H9 (cell line): Measurements from ENCODE around the gene C16orf89. TPM values are rescaled to one million over a fixed set of nuclear protein-coding genes. Genes with fewer than 3 reads are reported as not detected.
A peak's percentile ranks its signal among the peaks of the same experiment; 100 is the strongest.

Experiments
- DNase-seq: peaks from one replicate; pipeline ENCODE4 v3.0.0-alpha.2; 2017
- H2AFZ ChIP-seq: one replicate; pipeline ENCODE4 v1.6.1; 2013; ENCODE audit warnings: mild to moderate bottlenecking, low read length, control low read depth, moderate library complexity
- H2AK5ac ChIP-seq: 2 replicates; pipeline ENCODE4 v1.6.1; 2013; ENCODE audit warnings: low read length, control low read depth, mixed read lengths; ENCODE audit not compliant: insufficient read length
- H2BK120ac ChIP-seq: one replicate; pipeline ENCODE4 v1.6.1; 2013; ENCODE audit warnings: low read depth, mild to moderate bottlenecking, low read length, control low read depth, inconsistent platforms; ENCODE audit not compliant: poor library complexity, severe bottlenecking
- H2BK12ac ChIP-seq: 2 replicates; pipeline ENCODE4 v1.6.1; 2013; ENCODE audit warnings: low read length, control low read depth, mixed read lengths, low read depth; ENCODE audit not compliant: insufficient read length
- H2BK15ac ChIP-seq: 2 replicates; pipeline ENCODE4 v1.6.1; 2013; ENCODE audit warnings: low read depth, low read length, control low read depth
- H2BK20ac ChIP-seq: one replicate; pipeline ENCODE4 v1.6.1; 2013; ENCODE audit warnings: low read depth, mild to moderate bottlenecking, low read length, control low read depth, inconsistent platforms; ENCODE audit not compliant: poor library complexity, severe bottlenecking
- H2BK5ac ChIP-seq: 2 replicates; pipeline ENCODE4 v1.6.1; 2013; ENCODE audit warnings: low read length, control low read depth, mixed read lengths; ENCODE audit not compliant: insufficient read length
- H3K14ac ChIP-seq: 2 replicates; pipeline ENCODE4 v1.6.1; 2013; ENCODE audit warnings: low read length, control low read depth; ENCODE audit not compliant: insufficient read depth
- H3K18ac ChIP-seq: 2 replicates; pipeline ENCODE4 v1.6.1; 2013; ENCODE audit warnings: low read depth, mild to moderate bottlenecking, mixed read lengths, low read length, control low read depth; ENCODE audit not compliant: insufficient read length
- H3K23ac ChIP-seq: 2 replicates; pipeline ENCODE4 v1.6.1; 2013; ENCODE audit warnings: low read length, control low read depth, mixed read lengths, low read depth; ENCODE audit not compliant: insufficient read length
- H3K23me2 ChIP-seq: 2 replicates; pipeline ENCODE4 v1.6.1; 2013; ENCODE audit warnings: low read depth, mild to moderate bottlenecking, mixed read lengths, low read length, control low read depth; ENCODE audit not compliant: insufficient read length, poor library complexity, severe bottlenecking
- H3K27ac ChIP-seq: 2 replicates; pipeline ENCODE4 v1.5.1; 2013; ENCODE audit warnings: low read length, control low read depth, mixed read lengths, low read depth; ENCODE audit not compliant: insufficient read length
- H3K27me3 ChIP-seq: 2 replicates; pipeline ENCODE4 v1.6.1; 2013; ENCODE audit warnings: low read length, control low read depth, inconsistent platforms; ENCODE audit not compliant: insufficient read depth
- H3K4ac ChIP-seq: 2 replicates; pipeline ENCODE4 v1.6.1; 2013; ENCODE audit warnings: low read depth, mild to moderate bottlenecking, control low read depth, inconsistent platforms, low read length, moderate library complexity
- H3K4me1 ChIP-seq: 2 replicates; pipeline ENCODE4 v1.6.1; 2013; ENCODE audit warnings: low read length, control low read depth, inconsistent platforms; ENCODE audit not compliant: insufficient read depth
- H3K4me2 ChIP-seq: 2 replicates; pipeline ENCODE4 v1.6.1; 2013; ENCODE audit warnings: low read length, control low read depth, mixed read lengths; ENCODE audit not compliant: insufficient read length, insufficient read depth
- H3K56ac ChIP-seq: 2 replicates; pipeline ENCODE4 v1.6.1; 2013; ENCODE audit warnings: low read depth, mild to moderate bottlenecking, mixed read lengths, low read length, control low read depth; ENCODE audit not compliant: insufficient read length
- H3K79me1 ChIP-seq: 2 replicates; pipeline ENCODE4 v1.6.1; 2013; ENCODE audit warnings: low read depth, mild to moderate bottlenecking, moderate library complexity, low read length, control low read depth, inconsistent platforms; ENCODE audit not compliant: insufficient read depth, poor library complexity, severe bottlenecking
- H3K79me2 ChIP-seq: 2 replicates; pipeline ENCODE4 v1.6.1; 2013; ENCODE audit warnings: low read length, control low read depth, inconsistent platforms; ENCODE audit not compliant: insufficient read depth
- H3K9ac ChIP-seq: 2 replicates; pipeline ENCODE4 v1.6.1; 2013; ENCODE audit warnings: low read length, control low read depth, mixed read lengths; ENCODE audit not compliant: insufficient read length; ENCODE audit errors: extremely low read depth
- H3K9me3 ChIP-seq: one replicate; pipeline ENCODE4 v1.6.1; 2013; ENCODE audit warnings: low read depth, low read length, inconsistent platforms; ENCODE audit not compliant: control insufficient read depth
- H3T11ph ChIP-seq: one replicate; pipeline ENCODE4 v1.6.1; 2013; ENCODE audit warnings: mild to moderate bottlenecking, low read length, control low read depth, inconsistent platforms
- H4K20me1 ChIP-seq: one replicate; pipeline ENCODE4 v1.6.1; 2013; ENCODE audit not compliant: control insufficient read depth, insufficient read length, insufficient read depth
- H4K5ac ChIP-seq: 2 replicates; pipeline ENCODE4 v1.6.1; 2013; ENCODE audit warnings: low read depth, mild to moderate bottlenecking, mixed read lengths, low read length, control low read depth; ENCODE audit not compliant: insufficient read length
- H4K8ac ChIP-seq: replicated peaks from 2 replicates; pipeline ENCODE4 v1.6.1; 2013; ENCODE audit warnings: low read length, control low read depth, mixed read lengths, low read depth; ENCODE audit not compliant: insufficient read length
- H4K91ac ChIP-seq: 2 replicates; pipeline ENCODE4 v1.6.1; 2013; ENCODE audit warnings: low read depth, mild to moderate bottlenecking, moderate library complexity, mixed read lengths, low read length, control low read depth; ENCODE audit not compliant: insufficient read length
- H3K27ac Mint-ChIP-seq, 3 experiments: 2 replicates in 2 of 3; 3 replicates in 1 of 3; pipeline ENCODE4 v1.8.0; 2020 to 2021; ENCODE audit warnings: mixed read lengths in 3 of 3, mild to moderate bottlenecking in 1 of 3, moderate library complexity in 1 of 3
- H3K27me3 Mint-ChIP-seq: 2 replicates; pipeline ENCODE4 v1.8.0; 2021; ENCODE audit warnings: low read depth, mild to moderate bottlenecking, moderate library complexity, mixed read lengths
- H3K36me3 Mint-ChIP-seq, 3 experiments: 2 replicates in 2 of 3; 3 replicates in 1 of 3; pipeline ENCODE4 v1.8.0; 2020 to 2021; ENCODE audit warnings: low read depth in 3 of 3, mixed read lengths in 3 of 3; ENCODE audit not compliant: insufficient read depth in 1 of 3
- H3K4me1 Mint-ChIP-seq, 2 experiments: 2 replicates each; pipeline ENCODE4 v1.8.0; 2020; ENCODE audit warnings: mixed read lengths in 2 of 2
- H3K4me3 Mint-ChIP-seq, 2 experiments: 2 replicates in 1 of 2; 3 replicates in 1 of 2; pipeline ENCODE4 v1.8.0; 2020 to 2021; ENCODE audit warnings: mild to moderate bottlenecking in 2 of 2, mixed read lengths in 2 of 2, moderate library complexity in 1 of 2
- H3K9me3 Mint-ChIP-seq, 2 experiments: 2 replicates in 1 of 2; 3 replicates in 1 of 2; pipeline ENCODE4 v1.8.0; 2020; ENCODE audit warnings: mild to moderate bottlenecking in 2 of 2, mixed read lengths in 2 of 2, moderate library complexity in 1 of 2
- CTCF ChIP-seq: fragments of 200-600 bp; sonication (generic); conservative IDR thresholded peaks from 3 replicates; pipeline ENCODE4 v1.8.0; 2021; ENCODE audit warnings: antibody characterized with exemption, mild to moderate bottlenecking
- WGBS: extraction: QIAGEN DNeasy Blood & Tissue Kit; methylation state at CpG from one replicate; pipeline ENCODE4 v1.1.7; 2013; ENCODE audit warnings: missing lambda C conversion rate, low lambda C conversion rate, mixed read lengths; ENCODE audit not compliant: insufficient read length; ENCODE audit errors: extremely low coverage; 5-methylcytosine and 5-hydroxymethylcytosine counted together
- total RNA-seq: library from RNA; stranded (reverse); gene quantifications from 2 replicates; pipeline ENCODE4 v1.2.1, GENCODE V29; 2021

C16orf89 gene
- total RNA-seq, 1 experiment from 2014 or later, result 2.5 TPM

- H3K79me2 ChIP-seq, result no peaks in the 10 kb centered on the region
- no peak overlapping the region for H3K18ac ChIP-seq
- no peak overlapping the region for H4K91ac ChIP-seq
- H3K23ac ChIP-seq, result no peak overlapping the region
- H3T11ph ChIP-seq, result no peak overlapping the region
- Mint-ChIP-seq H3K9me3 (no peaks in the 10 kb centered on the region), H3K27me3 (peaks cover 5% of the 10 kb centered on the region), H3K36me3 (no peaks in the 10 kb centered on the region; a peak in 1 of 7 replicates), H3K27ac (no peak overlapping the region), H3K4me3 (peak overlapping the region; percentile 72 to 85), H3K4me1 (peaks cover 20 to 28% of the 10 kb centered on the region in 2 experiments)
- H3K4me2 ChIP-seq, result peak overlapping the region; percentile 74
- no peaks in the 10 kb centered on the region for H3K27me3 ChIP-seq
- H3K4me1 ChIP-seq, result peaks cover 9% of the 10 kb centered on the region
- peaks cover 5% of the 10 kb centered on the region for H3K23me2 ChIP-seq
- no peaks in the 10 kb centered on the region for H3K79me1 ChIP-seq
- no peak overlapping the region for H3K4ac ChIP-seq
- H4K8ac ChIP-seq, result no peak overlapping the region
- H4K5ac ChIP-seq, result no peak overlapping the region
- H3K14ac ChIP-seq, result no peak overlapping the region
- H2AFZ ChIP-seq, result no peak overlapping the region
- no peak overlapping the region for H3K27ac ChIP-seq
- H2BK5ac ChIP-seq, result no peak overlapping the region
- H3K9ac ChIP-seq, result no peak overlapping the region
- no peak overlapping the region for H2AK5ac ChIP-seq
- no peak overlapping the region for H2BK120ac ChIP-seq
- no peak overlapping the region for H2BK15ac ChIP-seq
- no peaks in the 10 kb centered on the region for H4K20me1 ChIP-seq
- H2BK20ac ChIP-seq, result no peak overlapping the region
- no peak for DNase-seq
- TF ChIP-seq CTCF, result no peak
- no peak overlapping the region for H2BK12ac ChIP-seq
- WGBS, result no CpG with 5 or more reads among the region's 12 CpGs
- no peak overlapping the region for H3K56ac ChIP-seq
- H3K9me3 ChIP-seq, result no peaks in the 10 kb centered on the region
Observed at GRCh38 chr16:5032748-5033167, 33.0 kb downstream of the C16orf89 start.
